Neural cell (in vitro differentiated cells): Measurements from ENCODE around the gene TMX1. TPM values are rescaled to one million over a fixed set of nuclear protein-coding genes. Genes with fewer than 3 reads are reported as not detected.

Experiments
- H2AFZ ChIP-seq: fragments of 200-600, 300-800 bp; sonication (generic), shearing (Covaris generic); 2 replicates; pipeline ENCODE4 v1.6.0; 2014; ENCODE audit warnings: low read depth, mild to moderate bottlenecking, antibody characterized with exemption, low read length, moderate library complexity
- H3F3A ChIP-seq: fragments of 200-600 bp; shearing (Covaris generic); 2 replicates; pipeline ENCODE4 v1.6.1; 2016; ENCODE audit warnings: mild to moderate bottlenecking, moderate library complexity, mixed read lengths, antibody characterized with exemption, low read length; ENCODE audit not compliant: insufficient read depth, poor library complexity, severe bottlenecking
- H3K27ac ChIP-seq: fragments of 200-600, 300-800 bp; sonication (generic), shearing (Covaris generic); 2 replicates; pipeline ENCODE4 v1.5.1; 2014; ENCODE audit warnings: mild to moderate bottlenecking, low read length, moderate library complexity
- H3K27me3 ChIP-seq: fragments of 300-800, 200-600 bp; sonication (generic), shearing (Covaris generic); 2 replicates; pipeline ENCODE4 v1.6.0; 2014; ENCODE audit warnings: mild to moderate bottlenecking, low read depth, low read length, moderate library complexity; ENCODE audit not compliant: insufficient read depth
- H3K36me3 ChIP-seq: fragments of 300-800, 200-600 bp; sonication (generic), shearing (Covaris generic); 2 replicates; pipeline ENCODE4 v1.5.1; 2014; ENCODE audit warnings: mild to moderate bottlenecking, antibody characterized with exemption, low read length, moderate library complexity; ENCODE audit not compliant: insufficient read depth
- H3K4me2 ChIP-seq: fragments of 300-800, 200-600 bp; sonication (generic), shearing (Covaris generic); 2 replicates; pipeline ENCODE4 v1.6.0; 2014; ENCODE audit warnings: mild to moderate bottlenecking, low read length
- H3K4me3 ChIP-seq: fragments of 300-800, 200-600 bp; sonication (generic), shearing (Covaris generic); 2 replicates; pipeline ENCODE4 v1.5.1; 2014; ENCODE audit warnings: mild to moderate bottlenecking, low read length, moderate library complexity
- H3K79me2 ChIP-seq: fragments of 200-600 bp; shearing (Covaris generic); replicated peaks from 2 replicates; pipeline ENCODE4 v1.6.0; 2014; ENCODE audit warnings: mild to moderate bottlenecking, low read length, moderate library complexity; ENCODE audit not compliant: insufficient read depth
- H3K9ac ChIP-seq: fragments of 300-800, 200-600 bp; sonication (generic), shearing (Covaris generic); 2 replicates; pipeline ENCODE4 v1.6.1; 2016; ENCODE audit warnings: mild to moderate bottlenecking, low read length, mixed read lengths
- H3K9me2 ChIP-seq: fragments of 200-600 bp; shearing (Covaris generic); 2 replicates; pipeline ENCODE4 v1.6.1; 2016; ENCODE audit warnings: mild to moderate bottlenecking, low read length, mixed read lengths; ENCODE audit not compliant: insufficient read depth
- H3K9me3 ChIP-seq: fragments of 200-600, 300-800 bp; sonication (generic), shearing (Covaris generic); 2 replicates; pipeline ENCODE4 v1.6.1; 2016; ENCODE audit warnings: mild to moderate bottlenecking, mixed run types, low read length, moderate library complexity, mixed read lengths
- H4K20me1 ChIP-seq: fragments of 200-600 bp; shearing (Covaris generic); 2 replicates; pipeline ENCODE4 v1.6.1; 2016; ENCODE audit warnings: mild to moderate bottlenecking, mixed run types; ENCODE audit not compliant: insufficient read depth
- EP300 ChIP-seq: fragments of 450-650 bp; conservative IDR thresholded peaks from 2 replicates; pipeline ENCODE4 v1.6.1; 2014; ENCODE audit warnings: antibody characterized with exemption, mild to moderate bottlenecking, moderate library complexity; ENCODE audit not compliant: poor library complexity, severe bottlenecking
- EZH2 ChIP-seq: fragments of 200-600, 300-800 bp; shearing (Covaris generic), sonication (generic); IDR thresholded peaks from 2 replicates; pipeline ENCODE4 v1.6.1; 2014; ENCODE audit warnings: antibody characterized with exemption, low read length, borderline replicate concordance, mild to moderate bottlenecking; ENCODE audit not compliant: insufficient read depth, poor library complexity, severe bottlenecking
- MXI1 ChIP-seq: fragments of 450-650 bp; conservative IDR thresholded peaks from 2 replicates; pipeline ENCODE4 v1.6.1; 2014; ENCODE audit warnings: antibody characterized with exemption, mild to moderate bottlenecking; ENCODE audit not compliant: poor library complexity, severe bottlenecking
- POLR2AphosphoS5 ChIP-seq: IDR thresholded peaks from 2 replicates; pipeline ENCODE4 v1.6.1; 2012
- RAD21 ChIP-seq: fragments of 450-650 bp; conservative IDR thresholded peaks from 2 replicates; pipeline ENCODE4 v1.6.1; 2014; ENCODE audit warnings: antibody characterized with exemption, mild to moderate bottlenecking, moderate library complexity
- SMC3 ChIP-seq: fragments of 450-650 bp; conservative IDR thresholded peaks from 2 replicates; pipeline ENCODE4 v1.6.1; 2014; ENCODE audit warnings: antibody characterized with exemption, mild to moderate bottlenecking, moderate library complexity; ENCODE audit not compliant: poor library complexity
- TAF1 ChIP-seq: IDR thresholded peaks from 2 replicates; pipeline ENCODE4 v1.6.1; 2012; ENCODE audit warnings: low read depth
- polyA plus RNA-seq: library from polyadenylated mRNA; depleted of rRNA; stranded (reverse); fragments of >200 nt; gene quantifications from 2 replicates; pipeline ENCODE4 v1.2.3, GENCODE V29; 2014
- TF ChIP-seq, protein P1 (sequence below): fragments of 450-650 bp; IDR thresholded peaks from 2 replicates; pipeline ENCODE4 v1.5.1; 2014; ENCODE audit warnings: antibody characterized with exemption, mild to moderate bottlenecking, moderate library complexity; ENCODE audit not compliant: poor library complexity, severe bottlenecking
- TF ChIP-seq, protein P2 (sequence below): IDR thresholded peaks from 2 replicates; pipeline ENCODE4 v1.6.1; 2012; ENCODE audit warnings: borderline replicate concordance

TMX1 gene
- polyA plus RNA-seq, 1 donor from 2014 or later: 25.3 TPM

DNA sequence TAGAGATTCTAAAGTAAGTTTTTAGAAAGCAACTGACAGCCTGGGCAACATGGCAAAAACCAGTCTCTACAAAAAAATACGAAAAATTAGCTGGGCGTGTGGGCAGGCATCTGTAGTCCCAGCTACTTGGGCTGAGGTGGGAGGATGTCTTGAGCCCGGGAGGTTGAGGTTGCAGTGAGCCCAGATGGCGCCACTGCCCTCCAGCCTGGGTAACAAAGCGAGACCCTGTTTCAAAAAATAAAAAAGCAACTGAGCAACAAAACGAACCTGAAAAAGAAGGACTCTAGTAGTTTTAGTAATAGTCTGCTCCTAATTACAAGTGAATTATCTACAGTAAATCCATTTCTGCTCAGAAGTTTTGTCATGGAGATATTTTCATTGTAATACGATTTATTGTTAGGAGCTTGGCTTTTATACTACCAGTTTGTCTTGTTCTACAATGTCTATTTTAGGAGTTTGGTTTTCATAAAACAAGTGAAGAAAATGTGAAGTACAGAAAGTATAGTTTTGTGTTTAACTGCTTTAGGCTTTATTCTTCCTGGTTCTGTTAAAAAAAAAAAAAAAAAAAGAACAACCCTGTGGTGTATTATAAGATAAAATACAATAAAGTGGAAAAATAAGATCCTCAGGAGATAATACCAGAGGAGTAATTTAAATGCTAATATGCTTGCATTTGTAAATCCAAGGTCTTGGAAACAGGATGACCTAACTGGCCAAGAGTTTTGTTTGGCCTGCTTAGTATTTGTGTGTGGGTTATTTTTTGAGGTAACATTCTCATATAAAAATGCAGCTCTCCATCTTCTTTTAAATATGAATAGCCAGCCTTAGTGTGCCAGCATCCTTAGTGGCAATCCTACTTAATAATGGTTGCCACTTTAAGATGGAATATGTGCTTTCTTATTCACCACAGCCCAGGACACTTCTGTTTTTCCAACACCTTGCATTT, 2.8 kb downstream of the TMX1 start:
- H3K4me2 ChIP-seq: no peak overlapping the region
- peaks cover 52% of the 10 kb centered on the region for H3K79me2 ChIP-seq
- no peak overlapping the region for H2AFZ ChIP-seq
- H3K9me2 ChIP-seq: no peaks in the 10 kb centered on the region
- H3K9me3 ChIP-seq: no peaks in the 10 kb centered on the region
- H3K36me3 ChIP-seq: no peaks in the 10 kb centered on the region
- peak overlapping the region; percentile 25 for H3K4me3 ChIP-seq
- H3F3A ChIP-seq: no peaks in the 10 kb centered on the region
- H4K20me1 ChIP-seq: no peaks in the 10 kb centered on the region
- TF ChIP-seq EZH2 (no peak), TAF1 (no peak), RAD21 (no peak), MXI1 (no peak), SMC3 (no peak), POLR2AphosphoS5 (no peak)
- no peaks in the 10 kb centered on the region for H3K27me3 ChIP-seq
- no peak overlapping the region for H3K27ac ChIP-seq
- H3K9ac ChIP-seq: no peak overlapping the region

DNA sequence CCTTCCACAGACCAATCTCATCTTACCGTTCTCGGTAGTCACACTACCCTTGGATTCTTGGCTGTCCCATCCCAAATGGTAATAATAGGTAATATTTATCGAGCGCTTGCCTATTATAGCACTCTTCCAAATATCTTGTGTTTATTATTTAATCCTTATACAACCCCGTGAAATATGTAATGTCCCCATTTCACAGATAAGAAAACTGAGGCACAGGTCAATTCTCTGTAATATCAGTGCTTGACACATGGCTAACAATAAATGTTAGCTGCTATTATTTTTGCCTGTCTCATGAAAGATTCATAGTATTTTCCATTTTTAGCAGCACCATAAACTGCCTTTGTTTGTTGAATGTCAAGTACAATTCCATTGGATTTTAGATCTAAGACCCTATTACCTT, 4.5 kb downstream of the TMX1 start:
- Histone ChIP-seq H3K4me3 (no peak overlapping the region), H2AFZ (no peak overlapping the region), H3K36me3 (no peaks in the 10 kb centered on the region), H3K9me3 (no peaks in the 10 kb centered on the region), H3K27me3 (no peaks in the 10 kb centered on the region), H4K20me1 (no peaks in the 10 kb centered on the region), H3K9ac (no peak overlapping the region), H3K27ac (no peak overlapping the region), H3K9me2 (no peaks in the 10 kb centered on the region), H3K79me2 (peaks cover 52% of the 10 kb centered on the region), H3K4me2 (no peak overlapping the region), H3F3A (no peaks in the 10 kb centered on the region)
- TF ChIP-seq POLR2AphosphoS5 (no peak), RAD21 (no peak), SMC3 (no peak)

DNA sequence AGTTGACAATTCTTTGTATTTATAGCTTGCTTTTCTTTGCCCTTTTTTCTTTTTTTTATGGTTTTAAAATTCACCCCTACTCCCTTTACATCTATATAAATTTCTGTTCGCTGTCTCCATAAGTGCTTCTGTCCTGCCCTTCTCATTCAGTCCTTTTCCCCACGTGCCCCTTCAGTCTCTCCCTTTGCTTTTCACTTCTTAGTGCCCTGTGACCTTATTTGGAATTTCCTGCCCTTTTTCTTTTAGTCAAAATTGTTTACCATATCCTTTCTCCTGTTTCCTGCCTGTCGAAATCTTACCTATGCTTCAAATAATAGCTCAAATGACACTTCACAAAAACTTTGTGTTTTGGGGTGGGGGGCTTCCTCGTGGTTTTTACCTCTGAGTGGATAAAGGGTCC, 6.0 kb downstream of the TMX1 start:
- H3K36me3 ChIP-seq: no peaks in the 10 kb centered on the region
- H3K4me2 ChIP-seq: no peak overlapping the region
- TF ChIP-seq, protein P1, sequence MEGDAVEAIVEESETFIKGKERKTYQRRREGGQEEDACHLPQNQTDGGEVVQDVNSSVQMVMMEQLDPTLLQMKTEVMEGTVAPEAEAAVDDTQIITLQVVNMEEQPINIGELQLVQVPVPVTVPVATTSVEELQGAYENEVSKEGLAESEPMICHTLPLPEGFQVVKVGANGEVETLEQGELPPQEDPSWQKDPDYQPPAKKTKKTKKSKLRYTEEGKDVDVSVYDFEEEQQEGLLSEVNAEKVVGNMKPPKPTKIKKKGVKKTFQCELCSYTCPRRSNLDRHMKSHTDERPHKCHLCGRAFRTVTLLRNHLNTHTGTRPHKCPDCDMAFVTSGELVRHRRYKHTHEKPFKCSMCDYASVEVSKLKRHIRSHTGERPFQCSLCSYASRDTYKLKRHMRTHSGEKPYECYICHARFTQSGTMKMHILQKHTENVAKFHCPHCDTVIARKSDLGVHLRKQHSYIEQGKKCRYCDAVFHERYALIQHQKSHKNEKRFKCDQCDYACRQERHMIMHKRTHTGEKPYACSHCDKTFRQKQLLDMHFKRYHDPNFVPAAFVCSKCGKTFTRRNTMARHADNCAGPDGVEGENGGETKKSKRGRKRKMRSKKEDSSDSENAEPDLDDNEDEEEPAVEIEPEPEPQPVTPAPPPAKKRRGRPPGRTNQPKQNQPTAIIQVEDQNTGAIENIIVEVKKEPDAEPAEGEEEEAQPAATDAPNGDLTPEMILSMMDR: no peak
- TF ChIP-seq MXI1 (no peak), EZH2 (no peak), SMC3 (no peak), TAF1 (no peak), RAD21 (no peak), EP300 (no peak), POLR2AphosphoS5 (no peak)
- TF ChIP-seq, protein P2, sequence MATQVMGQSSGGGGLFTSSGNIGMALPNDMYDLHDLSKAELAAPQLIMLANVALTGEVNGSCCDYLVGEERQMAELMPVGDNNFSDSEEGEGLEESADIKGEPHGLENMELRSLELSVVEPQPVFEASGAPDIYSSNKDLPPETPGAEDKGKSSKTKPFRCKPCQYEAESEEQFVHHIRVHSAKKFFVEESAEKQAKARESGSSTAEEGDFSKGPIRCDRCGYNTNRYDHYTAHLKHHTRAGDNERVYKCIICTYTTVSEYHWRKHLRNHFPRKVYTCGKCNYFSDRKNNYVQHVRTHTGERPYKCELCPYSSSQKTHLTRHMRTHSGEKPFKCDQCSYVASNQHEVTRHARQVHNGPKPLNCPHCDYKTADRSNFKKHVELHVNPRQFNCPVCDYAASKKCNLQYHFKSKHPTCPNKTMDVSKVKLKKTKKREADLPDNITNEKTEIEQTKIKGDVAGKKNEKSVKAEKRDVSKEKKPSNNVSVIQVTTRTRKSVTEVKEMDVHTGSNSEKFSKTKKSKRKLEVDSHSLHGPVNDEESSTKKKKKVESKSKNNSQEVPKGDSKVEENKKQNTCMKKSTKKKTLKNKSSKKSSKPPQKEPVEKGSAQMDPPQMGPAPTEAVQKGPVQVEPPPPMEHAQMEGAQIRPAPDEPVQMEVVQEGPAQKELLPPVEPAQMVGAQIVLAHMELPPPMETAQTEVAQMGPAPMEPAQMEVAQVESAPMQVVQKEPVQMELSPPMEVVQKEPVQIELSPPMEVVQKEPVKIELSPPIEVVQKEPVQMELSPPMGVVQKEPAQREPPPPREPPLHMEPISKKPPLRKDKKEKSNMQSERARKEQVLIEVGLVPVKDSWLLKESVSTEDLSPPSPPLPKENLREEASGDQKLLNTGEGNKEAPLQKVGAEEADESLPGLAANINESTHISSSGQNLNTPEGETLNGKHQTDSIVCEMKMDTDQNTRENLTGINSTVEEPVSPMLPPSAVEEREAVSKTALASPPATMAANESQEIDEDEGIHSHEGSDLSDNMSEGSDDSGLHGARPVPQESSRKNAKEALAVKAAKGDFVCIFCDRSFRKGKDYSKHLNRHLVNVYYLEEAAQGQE: no peak

More for the DNA sequence above, 6.0 kb downstream of the TMX1 start:
- Histone ChIP-seq H3K9ac (no peak overlapping the region), H3K27ac (no peak overlapping the region), H3K9me2 (no peaks in the 10 kb centered on the region), H3K79me2 (peaks cover 45% of the 10 kb centered on the region), H3K27me3 (no peaks in the 10 kb centered on the region), H3K4me3 (no peak overlapping the region), H4K20me1 (no peaks in the 10 kb centered on the region), H3K9me3 (no peaks in the 10 kb centered on the region), H2AFZ (no peak overlapping the region), H3F3A (no peaks in the 10 kb centered on the region)
